ENCODE data around the gene TBC1D8. TPM values are rescaled to one million over a fixed set of nuclear protein-coding genes. Genes with fewer than 3 reads are reported as not detected.
A peak's percentile ranks its signal among the peaks of the same experiment; 100 is the strongest.

The TBC1D8 gene
- total and polyA plus RNA-seq, 2 of the 13 experiments (the other 11 are each of a cell fraction or from before 2014, with no cell fraction given), result 45.1 to 95.4 TPM

GRCh38 chr2:101106453-101107181 is 44.6 kb downstream of the TBC1D8 start (continued):
- TF ChIP-seq SNAPC4 (CRISPR knock-in tag; IDR thresholded peaks at IDR 0.05), result no peak
- TF ChIP-seq KDM3A (CRISPR knock-in tag; IDR thresholded peaks at IDR 0.05; ENCODE audit: low read depth), result peak; percentile 60; the same call in 1 of the 2 replicates
- no peak for TF ChIP-seq ZNF513 (CRISPR knock-in tag; conservative IDR thresholded peaks at IDR 0.05)
- peak; percentile 93 for TF ChIP-seq ZNF614 (CRISPR knock-in tag; IDR thresholded peaks at IDR 0.05; ENCODE audit: borderline replicate concordance)
- TF ChIP-seq HHEX (CRISPR knock-in tag; IDR thresholded peaks at IDR 0.05), result 0 out of 2 replicates have a peak, but pooled peaks have one; percentile 17
- TF ChIP-seq DDIT3 (CRISPR knock-in tag; IDR thresholded peaks at IDR 0.05), result no peak
- TF ChIP-seq ZNF253 (CRISPR knock-in tag; IDR thresholded peaks at IDR 0.05; ENCODE audit: borderline replicate concordance), result no peak
- no peak for TF ChIP-seq TIGD3 (CRISPR knock-in tag; IDR thresholded peaks at IDR 0.05; ENCODE audit: borderline replicate concordance)
- TF ChIP-seq NR2F6 (IDR thresholded peaks at IDR 0.05), result peak; percentile 89
- peak; percentile 96 for TF ChIP-seq NR2F6 (CRISPR knock-in tag; IDR thresholded peaks at IDR 0.05)
- TF ChIP-seq HMGXB3 (CRISPR knock-in tag; IDR thresholded peaks at IDR 0.05; ENCODE audit: borderline replicate concordance), result peak; percentile 61; the same call in 1 of the 2 replicates
- TF ChIP-seq ZBTB3 (CRISPR knock-in tag; IDR thresholded peaks at IDR 0.05; ENCODE audit: borderline replicate concordance, low read depth), result no peak
- TF ChIP-seq IRF2 (CRISPR knock-in tag; IDR thresholded peaks at IDR 0.05), result peak; percentile 86
- peak; percentile 47; the same call in 1 of the 2 replicates for TF ChIP-seq ARID3A (IDR thresholded peaks at IDR 0.05; ENCODE audit: low read depth, low read length)

Measured in HepG2 (cell line).